Activated gamma-delta T cell treated with anti-CD3 and anti-CD28 coated beads, Interleukin-2, amount 50 U/mL, for 16 hours (primary cell): ENCODE results near the gene ABHD2.

Source experiments
- DNase-seq: peaks from one replicate; pipeline ENCODE4 v3.0.0-alpha.2; 2020; ENCODE audit warnings: low read depth

ABHD2 gene

GRCh38 chr15:89195836-89196235 lies 107.6 kb downstream of the ABHD2 start:
- DNase-seq, result no peak

- no peak for DNase-seq
Measured at GRCh38 chr15:89196241-89196640, 108.0 kb downstream of the ABHD2 start.

GRCh38 chr15:89196994-89197393 lies 108.7 kb downstream of the ABHD2 start:
- DNase-seq, result no peak

GRCh38 chr15:89197503-89197971 lies 109.3 kb downstream of the ABHD2 start:
- DNase-seq, result no peak

GRCh38 chr15:89198196-89198595 lies 109.9 kb downstream of the ABHD2 start:
- DNase-seq, result no peak

- DNase-seq, result no peak
Measured at GRCh38 chr15:89198934-89199333, 110.7 kb downstream of the ABHD2 start.

- DNase-seq, result no peak
Measured at GRCh38 chr15:89199746-89200145, 111.5 kb downstream of the ABHD2 start.

GRCh38 chr15:89200182-89200581 lies 111.9 kb downstream of the ABHD2 start:
- DNase-seq, result no peak

GRCh38 chr15:89201465-89202005 lies 113.3 kb downstream of the ABHD2 start:
- no peak for DNase-seq

GRCh38 chr15:89203705-89204273 lies 115.5 kb downstream of the ABHD2 start:
- DNase-seq, result peak; percentile 8

GRCh38 chr15:89205991-89206585 lies 117.8 kb downstream of the ABHD2 start:
- DNase-seq, result no peak

- DNase-seq, result peak; percentile 51
Measured at GRCh38 chr15:89206908-89207331, 118.7 kb downstream of the ABHD2 start.

- DNase-seq, result no peak
Measured at GRCh38 chr15:89208256-89208655, 120.0 kb downstream of the ABHD2 start.

- DNase-seq, result no peak
Measured at GRCh38 chr15:89209057-89209456, 120.8 kb downstream of the ABHD2 start.

- no peak for DNase-seq
Measured at GRCh38 chr15:89211678-89212170, 123.5 kb downstream of the ABHD2 start.

- no peak for DNase-seq
Measured at GRCh38 chr15:89215627-89216026, 127.4 kb downstream of the ABHD2 start.

GRCh38 chr15:89217031-89217430 lies 128.8 kb downstream of the ABHD2 start:
- DNase-seq, result no peak

- DNase-seq, result no peak
Measured at GRCh38 chr15:89217686-89218376, 129.6 kb downstream of the ABHD2 start.

GRCh38 chr15:89218531-89218930 lies 130.3 kb downstream of the ABHD2 start:
- DNase-seq, result no peak

GRCh38 chr15:89221543-89221942 lies 133.3 kb downstream of the ABHD2 start, which contains the start of gene RLBP1:
TSS of gene RLBP1 (minus strand) at chr15:89221579. CDS start at chr15:89218975, 2,604 bp downstream.
- DNase-seq, result no peak

- no peak for DNase-seq
Measured at GRCh38 chr15:89225588-89225987, 137.3 kb downstream of the ABHD2 start.

GRCh38 chr15:89226359-89227221 lies 138.3 kb downstream of the ABHD2 start:
- no peak for DNase-seq
